Tibial nerve (tissue), 4 donors: ENCODE data around the gene PLXNB3. TPM values are rescaled to one million over a fixed set of nuclear protein-coding genes. Genes with fewer than 3 reads are reported as not detected.
A peak's percentile ranks its signal among the peaks of the same experiment; 100 is the strongest.
"Not testable (repeated sequence)": the region's sequence is repeated elsewhere in the genome, so short reads cannot be mapped to it uniquely, and the experiment has no call there.

Experiments used
- DNase-seq, 2 donors: peaks; one replicate each; pipeline ENCODE4 v3.0.0-alpha.2; 2019; ENCODE audit warnings: low spot score in 2 of 2
- H3K27ac ChIP-seq, 4 donors: fragments of 200-600 bp; sonication (generic) in 3 of 4; one replicate each; pipeline ENCODE4 v1.5.1; 2017 to 2019; ENCODE audit warnings: mild to moderate bottlenecking in 1 of 4
- H3K27me3 ChIP-seq, 2 donors: fragments of 200-600 bp; sonication (generic) in 1 of 2; one replicate each; pipeline versions ENCODE4 v1.5.1 to v1.6.0; 2017 to 2019
- H3K36me3 ChIP-seq, 3 donors: fragments of 200-600 bp; sonication (generic); one replicate each; pipeline ENCODE4 v1.5.1; 2018 to 2019
- H3K4me1 ChIP-seq, 4 donors: fragments of 200-600 bp; sonication (generic) in 3 of 4; one replicate each; pipeline ENCODE4 v1.5.1; 2017 to 2019
- H3K4me3 ChIP-seq, 4 donors: fragments of 200-600 bp; sonication (generic) in 3 of 4; one replicate each; pipeline ENCODE4 v1.5.1; 2017 to 2019; ENCODE audit warnings: mild to moderate bottlenecking in 1 of 4, moderate library complexity in 1 of 4
- H3K9me3 ChIP-seq, 4 donors: fragments of 200-600 bp; sonication (generic) in 3 of 4; one replicate each; pipeline ENCODE4 v1.5.1; 2017 to 2019
- EP300 ChIP-seq, 2 donors: sonication (generic); formaldehyde crosslinking; IDR thresholded peaks; one replicate each; pipeline ENCODE4 v1.6.1; 2017; ENCODE audit warnings: antibody characterized with exemption in 2 of 2, mild to moderate bottlenecking in 1 of 2
- POLR2A ChIP-seq, 2 donors: fragments of 450-650 bp; IDR thresholded peaks; one replicate each; pipeline ENCODE4 v1.6.1; 2017; ENCODE audit warnings: antibody characterized with exemption in 2 of 2, mild to moderate bottlenecking in 2 of 2, moderate library complexity in 2 of 2
- WGBS, 2 donors: methylation state at CpG; one replicate each; pipeline ENCODE4 v1.1.5; 2018; 5-methylcytosine and 5-hydroxymethylcytosine counted together
- total RNA-seq, 4 donors: library from RNA; depleted of rRNA; stranded (reverse); fragments of >200 nt; gene quantifications; one replicate each; pipeline ENCODE4 v1.1.0, GENCODE V29; 2016
- TF ChIP-seq, protein P1 (sequence below), 5 experiments: fragments of 200-600 bp in 3 of 5; fragments of 450-650 bp in 2 of 5; sonication (generic) in 3 of 5; IDR thresholded peaks; one replicate each; pipeline ENCODE4 v1.5.1; 2016 to 2019; ENCODE audit warnings: antibody characterized with exemption in 5 of 5, mild to moderate bottlenecking in 3 of 5, moderate library complexity in 2 of 5

Gene PLXNB3
- total RNA-seq, 4 donors from 2014 or later, result 45.4 to 77.7 (median 50.3) TPM

DNA sequence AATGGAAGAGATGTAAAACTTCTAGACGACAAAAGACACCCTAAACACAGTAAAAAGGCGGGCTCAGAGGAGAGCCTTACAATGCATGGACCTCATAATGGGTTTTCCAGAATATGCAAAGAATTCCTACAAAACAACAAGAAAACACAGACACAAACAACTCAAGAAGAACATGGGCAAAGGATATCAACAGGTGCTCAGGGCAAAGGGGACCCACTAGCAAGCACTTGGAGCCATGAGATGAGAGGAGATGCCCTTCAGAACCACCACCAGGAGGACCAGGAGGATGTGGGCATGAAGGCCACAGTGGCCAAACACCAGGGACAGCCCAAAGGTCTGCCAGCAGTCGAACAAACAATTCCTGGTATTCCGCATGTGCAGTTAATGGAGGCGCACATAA is 49.1 kb downstream of the PLXNB3 start:
- Histone ChIP-seq H3K4me1 (no peaks in the 10 kb centered on the region), H3K27ac (no peak overlapping the region), H3K27me3 (no peaks in the 10 kb centered on the region), H3K9me3 (no peaks in the 10 kb centered on the region), H3K36me3 (no peaks in the 10 kb centered on the region), H3K4me3 (no peak overlapping the region)
- 85 to 98% methylated on average over 5 of the region's 5 CpGs for WGBS, 2 donors
- TF ChIP-seq, protein P1, sequence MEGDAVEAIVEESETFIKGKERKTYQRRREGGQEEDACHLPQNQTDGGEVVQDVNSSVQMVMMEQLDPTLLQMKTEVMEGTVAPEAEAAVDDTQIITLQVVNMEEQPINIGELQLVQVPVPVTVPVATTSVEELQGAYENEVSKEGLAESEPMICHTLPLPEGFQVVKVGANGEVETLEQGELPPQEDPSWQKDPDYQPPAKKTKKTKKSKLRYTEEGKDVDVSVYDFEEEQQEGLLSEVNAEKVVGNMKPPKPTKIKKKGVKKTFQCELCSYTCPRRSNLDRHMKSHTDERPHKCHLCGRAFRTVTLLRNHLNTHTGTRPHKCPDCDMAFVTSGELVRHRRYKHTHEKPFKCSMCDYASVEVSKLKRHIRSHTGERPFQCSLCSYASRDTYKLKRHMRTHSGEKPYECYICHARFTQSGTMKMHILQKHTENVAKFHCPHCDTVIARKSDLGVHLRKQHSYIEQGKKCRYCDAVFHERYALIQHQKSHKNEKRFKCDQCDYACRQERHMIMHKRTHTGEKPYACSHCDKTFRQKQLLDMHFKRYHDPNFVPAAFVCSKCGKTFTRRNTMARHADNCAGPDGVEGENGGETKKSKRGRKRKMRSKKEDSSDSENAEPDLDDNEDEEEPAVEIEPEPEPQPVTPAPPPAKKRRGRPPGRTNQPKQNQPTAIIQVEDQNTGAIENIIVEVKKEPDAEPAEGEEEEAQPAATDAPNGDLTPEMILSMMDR (IDR thresholded peaks at IDR 0.05), result no peak
- TF ChIP-seq POLR2A (IDR thresholded peaks at IDR 0.05) (no peak), EP300 (IDR thresholded peaks at IDR 0.05) (no peak)
- DNase-seq, result no peak

GRCh38 chrX:153814591-153815315 is 50.7 kb downstream of the PLXNB3 start:
- peaks cover 0 to 13% of the 10 kb centered on the region in 2 donors for H3K27me3 ChIP-seq
- no peak for DNase-seq

GRCh38 chrX:153816831-153817690 is 53.0 kb downstream of the PLXNB3 start:
- Histone ChIP-seq H3K9me3 (no peaks in the 10 kb centered on the region), H3K36me3 (no peaks in the 10 kb centered on the region), H3K4me3 (no peak overlapping the region), H3K27me3 (peaks cover 0 to 16% of the 10 kb centered on the region in 2 donors), H3K4me1 (peaks cover 0 to 10% (median 0%) of the 10 kb centered on the region in 4 donors), H3K27ac (no peak overlapping the region)
- TF ChIP-seq EP300 (IDR thresholded peaks at IDR 0.05), result no peak
- no peak for TF ChIP-seq POLR2A (IDR thresholded peaks at IDR 0.05)
- TF ChIP-seq, protein P1 (IDR thresholded peaks at IDR 0.05), result no peak
- 88 to 89% methylated on average over 25 of the region's 25 CpGs for WGBS, 2 donors
- DNase-seq, result no peak

More at GRCh38 chrX:153814591-153815315, 50.7 kb downstream of the PLXNB3 start:
- peaks cover 0 to 10% (median 0%) of the 10 kb centered on the region in 4 donors for H3K4me1 ChIP-seq
- 75 to 79% methylated on average over 15 to 19 of the region's 19 CpGs for WGBS, 2 donors
- H3K27ac ChIP-seq, result no peak overlapping the region
- H3K9me3 ChIP-seq, result no peaks in the 10 kb centered on the region
- H3K4me3 ChIP-seq, result no peak overlapping the region
- TF ChIP-seq EP300 (IDR thresholded peaks at IDR 0.05), result no peak
- TF ChIP-seq POLR2A (IDR thresholded peaks at IDR 0.05), result no peak
- TF ChIP-seq, protein P1 (IDR thresholded peaks at IDR 0.05), result no peak
- no peaks in the 10 kb centered on the region for H3K36me3 ChIP-seq

- H3K4me1 ChIP-seq, result peaks cover 0 to 10% (median 0%) of the 10 kb centered on the region in 4 donors
- WGBS, 2 donors, result 93% methylated on average over 8 to 9 of the region's 9 CpGs
- not testable (repeated sequence) for H3K9me3 ChIP-seq, H3K27ac ChIP-seq, H3K4me3 ChIP-seq, H3K36me3 ChIP-seq, DNase-seq
- H3K27me3 ChIP-seq, result peaks cover 0 to 16% of the 10 kb centered on the region in 2 donors
These were observed 54.0 kb downstream of the PLXNB3 start for GRCh38 chrX:153818064-153818463.

- Histone ChIP-seq H3K27ac (peak overlapping the region in 2 of 4 donors; percentile 8 to 56), H3K4me3 (peak overlapping the region; percentile 28 to 53 (median 31)), H3K27me3 (peaks cover 0 to 20% of the 10 kb centered on the region in 2 donors), H3K4me1 (peaks cover 0 to 10% (median 0%) of the 10 kb centered on the region in 4 donors), H3K9me3 (no peaks in the 10 kb centered on the region), H3K36me3 (no peaks in the 10 kb centered on the region)
- TF ChIP-seq, protein P1 (IDR thresholded peaks at IDR 0.05), result no peak
- TF ChIP-seq POLR2A (IDR thresholded peaks at IDR 0.05) (no peak), EP300 (IDR thresholded peaks at IDR 0.05) (no peak)
- 20 to 22% methylated on average over 15 to 39 of the region's 67 CpGs for WGBS, 2 donors
- DNase-seq, result no peak
These were observed 54.7 kb downstream of the PLXNB3 start for GRCh38 chrX:153818571-153819383.
